GM12875 (cell line): ENCODE results near the gene HEXD.
"Not testable (repeated sequence)": the region's sequence is repeated elsewhere in the genome, so short reads cannot be mapped to it uniquely, and the experiment has no call there.

Source experiments
- H3K4me3 ChIP-seq: one replicate; pipeline ENCODE4 v1.5.1; 2011; ENCODE audit warnings: low read depth, low read length, control low read depth
- CTCF ChIP-seq: IDR thresholded peaks from 2 replicates; pipeline ENCODE4 v1.5.1; 2011; ENCODE audit warnings: low read depth, mild to moderate bottlenecking, control low read depth, inconsistent platforms, low read length, moderate library complexity, borderline replicate concordance; ENCODE audit not compliant: insufficient read depth

The HEXD gene

GRCh38 chr17:82408288-82408937 lies 9.7 kb upstream of the HEXD start:
- TF ChIP-seq CTCF = no peak
- H3K4me3 ChIP-seq = no peak overlapping the region

- no peak for TF ChIP-seq CTCF
- no peak overlapping the region for H3K4me3 ChIP-seq
Measured at GRCh38 chr17:82408938-82409318, 9.2 kb upstream of the HEXD start.

GRCh38 chr17:82410014-82410716 lies 8.0 kb upstream of the HEXD start:
- H3K4me3 ChIP-seq = no peak overlapping the region
- TF ChIP-seq CTCF = no peak

DNA sequence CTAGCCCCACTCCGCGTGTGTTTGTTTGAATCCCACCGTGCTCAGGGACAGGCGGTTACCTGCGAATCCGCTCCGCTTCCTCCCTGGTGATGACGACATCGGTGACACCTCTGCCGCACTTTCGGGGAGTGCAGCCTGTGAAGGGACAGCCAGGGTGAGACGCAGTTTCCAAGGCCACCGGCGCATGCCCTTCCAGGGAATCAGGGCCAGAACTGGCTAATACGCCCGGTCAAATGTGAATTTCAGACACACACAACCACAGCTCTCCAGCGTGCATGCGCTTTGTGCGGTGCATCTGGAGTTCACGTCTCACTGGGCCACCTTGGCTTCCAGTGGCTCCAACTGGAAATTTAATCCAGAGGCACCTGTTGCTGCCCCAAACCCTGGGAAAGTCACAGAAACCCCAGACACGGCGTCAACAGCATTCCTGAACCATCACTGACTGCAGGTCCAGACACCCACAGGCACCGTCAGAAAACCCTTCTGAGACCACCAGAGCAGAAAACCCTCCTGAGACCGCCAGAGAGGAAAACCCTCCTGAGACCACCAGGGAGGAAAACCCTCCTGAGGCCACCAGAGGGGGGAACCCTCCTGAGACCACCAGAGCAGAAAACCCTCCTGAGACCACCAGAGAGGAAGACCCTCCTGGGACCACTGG lies 6.6 kb upstream of the HEXD start:
- no peak for TF ChIP-seq CTCF
- no peak overlapping the region for H3K4me3 ChIP-seq

GRCh38 chr17:82412081-82412480 lies 6.1 kb upstream of the HEXD start:
- H3K4me3 ChIP-seq = not testable (repeated sequence)

DNA sequence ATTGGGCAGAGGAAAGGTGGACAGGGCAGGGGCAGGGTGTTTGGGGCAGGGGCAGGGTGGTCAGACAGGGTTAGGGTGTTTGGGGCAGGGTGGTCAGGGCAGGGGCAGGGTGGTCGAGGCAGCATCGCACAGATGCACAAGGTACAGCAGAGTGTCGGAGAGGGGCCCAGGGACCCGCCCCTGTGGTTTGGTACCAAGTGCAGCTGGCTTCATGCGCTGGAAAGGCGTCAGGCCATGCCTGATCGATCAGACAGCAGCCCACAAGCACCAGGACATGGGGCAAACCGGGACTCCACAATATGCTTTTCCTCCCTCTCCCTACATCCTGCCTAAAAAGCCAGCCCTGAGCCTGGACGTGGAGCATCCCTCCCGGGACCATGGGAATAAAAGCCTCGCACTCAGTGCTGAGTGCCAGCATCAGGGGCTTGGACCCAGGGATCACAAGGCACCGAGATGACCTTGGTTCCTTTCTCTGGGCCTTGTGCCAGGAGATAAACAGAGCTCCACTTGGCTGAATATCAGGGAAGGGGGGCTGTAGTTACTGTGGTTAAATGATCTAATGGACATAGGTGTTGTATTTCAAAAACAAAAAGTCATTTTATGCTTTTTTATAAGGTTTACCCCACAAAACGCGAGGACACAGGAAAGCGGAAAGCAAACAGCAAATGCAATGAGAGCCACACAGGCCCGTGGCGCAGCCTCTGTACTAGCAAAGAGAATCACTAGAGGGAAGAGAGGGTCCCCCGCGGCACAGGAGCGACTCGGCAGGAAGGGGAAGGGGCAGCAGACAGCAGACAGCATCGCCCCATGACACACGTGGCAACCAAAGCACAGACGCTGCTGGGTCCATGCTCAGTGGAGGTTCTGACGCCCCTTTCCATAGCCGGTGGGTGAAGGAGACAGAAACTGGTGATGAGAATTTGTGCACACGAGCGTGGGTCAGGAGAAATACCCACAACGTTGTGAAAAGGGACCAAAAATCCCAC lies 5.3 kb upstream of the HEXD start:
- H3K4me3 ChIP-seq = no peak overlapping the region
- TF ChIP-seq CTCF = no peak
